Measurements from ENCODE around the gene RASAL2.

GRCh38 chr1:178180405-178180804 lies 86.5 kb downstream of the RASAL2 start:
- TF ChIP-seq, protein P1, sequence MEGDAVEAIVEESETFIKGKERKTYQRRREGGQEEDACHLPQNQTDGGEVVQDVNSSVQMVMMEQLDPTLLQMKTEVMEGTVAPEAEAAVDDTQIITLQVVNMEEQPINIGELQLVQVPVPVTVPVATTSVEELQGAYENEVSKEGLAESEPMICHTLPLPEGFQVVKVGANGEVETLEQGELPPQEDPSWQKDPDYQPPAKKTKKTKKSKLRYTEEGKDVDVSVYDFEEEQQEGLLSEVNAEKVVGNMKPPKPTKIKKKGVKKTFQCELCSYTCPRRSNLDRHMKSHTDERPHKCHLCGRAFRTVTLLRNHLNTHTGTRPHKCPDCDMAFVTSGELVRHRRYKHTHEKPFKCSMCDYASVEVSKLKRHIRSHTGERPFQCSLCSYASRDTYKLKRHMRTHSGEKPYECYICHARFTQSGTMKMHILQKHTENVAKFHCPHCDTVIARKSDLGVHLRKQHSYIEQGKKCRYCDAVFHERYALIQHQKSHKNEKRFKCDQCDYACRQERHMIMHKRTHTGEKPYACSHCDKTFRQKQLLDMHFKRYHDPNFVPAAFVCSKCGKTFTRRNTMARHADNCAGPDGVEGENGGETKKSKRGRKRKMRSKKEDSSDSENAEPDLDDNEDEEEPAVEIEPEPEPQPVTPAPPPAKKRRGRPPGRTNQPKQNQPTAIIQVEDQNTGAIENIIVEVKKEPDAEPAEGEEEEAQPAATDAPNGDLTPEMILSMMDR (IDR thresholded peaks at IDR 0.05) = no peak
- no peak for TF ChIP-seq POLR2A (IDR thresholded peaks at IDR 0.05)

Data from thyroid gland (tissue), 4 donors.